WTC11 (cell line): ENCODE data around the gene NCBP3. TPM values are rescaled to one million over a fixed set of nuclear protein-coding genes. Genes with fewer than 3 reads are reported as not detected.

Experiments used
- ATAC-seq: fragments of 200-7000 bp; cut with Tn5 transposase; 2 replicates; pipeline ENCODE4 v1.10.0; 2021; ENCODE audit warnings: mild to moderate bottlenecking, moderate library complexity
- CTCF ChIA-PET: fragments of 300-600 bp; sonication (Branson Sonifier 250); formaldehyde crosslinking; loops from one replicate; lab custom pipeline; 2021; ENCODE audit warnings: antibody characterized with exemption; lab: Charles Lee
- POLR2A ChIA-PET: fragments of 350-600 bp; sonication (Branson Sonifier 250); formaldehyde crosslinking; loops from one replicate; lab custom pipeline; 2021; ENCODE audit warnings: antibody characterized with exemption; lab: Charles Lee
- DNase-seq: peaks from one replicate; pipeline ENCODE4 v3.0.0; 2021; ENCODE audit warnings: low spot score
- H3K27ac Mint-ChIP-seq: 2 replicates; pipeline ENCODE4 v1.8.0; 2021; ENCODE audit warnings: mixed read lengths
- H3K27me3 Mint-ChIP-seq: 2 replicates; pipeline ENCODE4 v1.8.0; 2021; ENCODE audit warnings: low read depth, mild to moderate bottlenecking, moderate library complexity, mixed read lengths
- H3K36me3 Mint-ChIP-seq: 2 replicates; pipeline ENCODE4 v1.8.0; 2021; ENCODE audit warnings: mixed read lengths
- H3K4me1 Mint-ChIP-seq: 2 replicates; pipeline ENCODE4 v1.8.0; 2022; ENCODE audit warnings: mixed read lengths
- H3K4me3 Mint-ChIP-seq: 2 replicates; pipeline ENCODE4 v1.8.0; 2021; ENCODE audit warnings: mild to moderate bottlenecking, moderate library complexity, mixed read lengths
- H3K9me3 Mint-ChIP-seq: 2 replicates; pipeline ENCODE4 v1.8.0; 2021; ENCODE audit warnings: mixed read lengths
- CREM ChIP-seq: sonication (generic); formaldehyde crosslinking; IDR thresholded peaks from 2 replicates; pipeline ENCODE4 v1.8.1; 2022; ENCODE audit warnings: mild to moderate bottlenecking, missing genetic modification reagents, moderate library complexity
- SOX15 ChIP-seq: fragments of 250-450 bp; sonication (Bioruptor Pico); IDR thresholded peaks from 2 replicates; pipeline ENCODE4 v1.9.0; 2021; ENCODE audit warnings: mild to moderate bottlenecking
- TEAD4 ChIP-seq: sonication (generic); formaldehyde crosslinking; IDR thresholded peaks from 2 replicates; pipeline ENCODE4 v1.8.0; 2022; ENCODE audit warnings: mild to moderate bottlenecking, missing genetic modification reagents
- ZNF121 ChIP-seq: sonication (generic); formaldehyde crosslinking; IDR thresholded peaks from 2 replicates; pipeline ENCODE4 v1.8.0; 2023; ENCODE audit warnings: missing genetic modification reagents
- ZNF138 ChIP-seq: sonication (generic); formaldehyde crosslinking; conservative IDR thresholded peaks from 2 replicates; pipeline ENCODE4 v1.8.1; 2022; ENCODE audit warnings: mild to moderate bottlenecking, moderate library complexity, missing genetic modification reagents
- ZNF396 ChIP-seq: fragments of 250-450 bp; sonication (Bioruptor Pico); IDR thresholded peaks from 2 replicates; pipeline ENCODE4 v1.8.0; 2021; ENCODE audit warnings: mild to moderate bottlenecking, moderate library complexity, borderline replicate concordance
- total RNA-seq: library from RNA; stranded (reverse); gene quantifications from 3 replicates; pipeline ENCODE4 v1.2.3, GENCODE V29; 2021
- TF ChIP-seq, protein P1 (sequence below): fragments of 250-450 bp; sonication (Bioruptor Pico); IDR thresholded peaks from 2 replicates; pipeline ENCODE4 v1.9.0; 2021; ENCODE audit warnings: mild to moderate bottlenecking
- TF ChIP-seq, protein P2 (sequence below): fragments of 250-450 bp; sonication (Bioruptor Pico); IDR thresholded peaks from 2 replicates; pipeline ENCODE4 v1.9.0; 2021; ENCODE audit warnings: mild to moderate bottlenecking
- TF ChIP-seq, protein P3 (sequence below): fragments of 250-450 bp; sonication (Bioruptor Pico); conservative IDR thresholded peaks from 2 replicates; pipeline ENCODE4 v1.9.0; 2021; ENCODE audit warnings: mild to moderate bottlenecking
- TF ChIP-seq, protein P4 (sequence below): sonication (generic); formaldehyde crosslinking; IDR thresholded peaks from 2 replicates; pipeline ENCODE4 v1.8.1; 2022; ENCODE audit warnings: mild to moderate bottlenecking, missing genetic modification reagents, moderate library complexity, borderline replicate concordance
- TF ChIP-seq, protein P5 (sequence below): sonication (generic); formaldehyde crosslinking; IDR thresholded peaks from 2 replicates; pipeline ENCODE4 v1.8.1; 2022; ENCODE audit warnings: missing genetic modification reagents, borderline replicate concordance
- TF ChIP-seq, protein P6 (sequence below): sonication (generic); formaldehyde crosslinking; IDR thresholded peaks from 2 replicates; pipeline ENCODE4 v1.8.1; 2023; ENCODE audit warnings: mild to moderate bottlenecking, missing genetic modification reagents, borderline replicate concordance

NCBP3 gene
- total RNA-seq, 1 experiment from 2014 or later: 48.7 TPM

DNA sequence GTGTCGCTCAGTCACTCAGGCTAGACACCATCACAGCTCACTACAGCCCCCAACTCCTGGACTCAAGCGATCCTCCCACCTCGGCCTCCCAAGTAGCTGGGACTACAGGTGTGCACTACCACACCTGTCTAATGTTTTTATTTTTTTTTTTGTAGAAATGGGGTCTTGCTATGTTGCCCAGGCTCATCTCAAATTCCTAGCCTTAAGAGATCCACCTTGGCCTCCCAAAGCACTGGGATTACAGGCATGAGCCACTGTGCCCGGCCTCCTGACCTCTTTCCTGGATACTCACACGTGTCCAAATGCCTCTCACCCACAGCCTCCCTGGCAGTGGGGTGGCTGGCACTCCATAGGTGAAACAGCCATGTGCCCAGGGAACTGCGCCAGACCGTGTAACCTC is 29.3 kb upstream of the NCBP3 start:
- ChIA-PET CTCF (no interaction called here), POLR2A (no interaction called here)
- H3K4me1 Mint-ChIP-seq: no peaks in the 10 kb centered on the region
- DNase-seq (no peak), ATAC-seq (no peak)
- TF ChIP-seq, protein P1, sequence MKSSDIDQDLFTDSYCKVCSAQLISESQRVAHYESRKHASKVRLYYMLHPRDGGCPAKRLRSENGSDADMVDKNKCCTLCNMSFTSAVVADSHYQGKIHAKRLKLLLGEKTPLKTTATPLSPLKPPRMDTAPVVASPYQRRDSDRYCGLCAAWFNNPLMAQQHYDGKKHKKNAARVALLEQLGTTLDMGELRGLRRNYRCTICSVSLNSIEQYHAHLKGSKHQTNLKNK (CRISPR knock-in tag): no peak
- TF ChIP-seq ZNF121 (CRISPR knock-in tag) (0 out of 2 replicates have a peak, but pooled peaks have one; percentile 41), SOX15 (no peak), ZNF396 (no peak)
- TF ChIP-seq, protein P2, sequence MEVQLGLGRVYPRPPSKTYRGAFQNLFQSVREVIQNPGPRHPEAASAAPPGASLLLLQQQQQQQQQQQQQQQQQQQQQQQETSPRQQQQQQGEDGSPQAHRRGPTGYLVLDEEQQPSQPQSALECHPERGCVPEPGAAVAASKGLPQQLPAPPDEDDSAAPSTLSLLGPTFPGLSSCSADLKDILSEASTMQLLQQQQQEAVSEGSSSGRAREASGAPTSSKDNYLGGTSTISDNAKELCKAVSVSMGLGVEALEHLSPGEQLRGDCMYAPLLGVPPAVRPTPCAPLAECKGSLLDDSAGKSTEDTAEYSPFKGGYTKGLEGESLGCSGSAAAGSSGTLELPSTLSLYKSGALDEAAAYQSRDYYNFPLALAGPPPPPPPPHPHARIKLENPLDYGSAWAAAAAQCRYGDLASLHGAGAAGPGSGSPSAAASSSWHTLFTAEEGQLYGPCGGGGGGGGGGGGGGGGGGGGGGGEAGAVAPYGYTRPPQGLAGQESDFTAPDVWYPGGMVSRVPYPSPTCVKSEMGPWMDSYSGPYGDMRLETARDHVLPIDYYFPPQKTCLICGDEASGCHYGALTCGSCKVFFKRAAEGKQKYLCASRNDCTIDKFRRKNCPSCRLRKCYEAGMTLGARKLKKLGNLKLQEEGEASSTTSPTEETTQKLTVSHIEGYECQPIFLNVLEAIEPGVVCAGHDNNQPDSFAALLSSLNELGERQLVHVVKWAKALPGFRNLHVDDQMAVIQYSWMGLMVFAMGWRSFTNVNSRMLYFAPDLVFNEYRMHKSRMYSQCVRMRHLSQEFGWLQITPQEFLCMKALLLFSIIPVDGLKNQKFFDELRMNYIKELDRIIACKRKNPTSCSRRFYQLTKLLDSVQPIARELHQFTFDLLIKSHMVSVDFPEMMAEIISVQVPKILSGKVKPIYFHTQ (CRISPR knock-in tag): no peak
- no peak overlapping the region for H3K4me3 Mint-ChIP-seq
- no peak overlapping the region for H3K27ac Mint-ChIP-seq
- H3K27me3 Mint-ChIP-seq: no peaks in the 10 kb centered on the region
- H3K9me3 Mint-ChIP-seq: no peaks in the 10 kb centered on the region
- H3K36me3 Mint-ChIP-seq: peaks cover 22% of the 10 kb centered on the region

DNA sequence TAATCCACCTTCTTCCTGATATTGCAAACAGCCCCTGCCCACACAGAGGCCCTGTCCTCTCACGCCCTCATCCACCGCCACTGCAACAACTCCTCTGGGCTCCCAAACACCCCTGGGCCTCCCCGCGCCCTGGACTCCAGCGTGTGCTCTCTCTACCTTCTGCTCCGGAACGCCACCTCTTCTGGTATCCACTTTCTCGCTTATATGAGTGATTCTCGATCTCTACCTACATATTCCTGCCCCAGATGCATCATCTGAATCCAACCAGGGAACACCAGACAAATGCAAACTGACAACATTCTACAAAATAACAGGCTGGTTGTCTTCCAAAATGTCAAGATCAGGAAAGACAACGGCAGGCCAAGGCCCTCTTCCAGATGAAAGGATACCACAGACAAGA is 27.8 kb upstream of the NCBP3 start:
- ChIA-PET CTCF (no interaction called here), POLR2A (no interaction called here)
- TF ChIP-seq, protein P3, sequence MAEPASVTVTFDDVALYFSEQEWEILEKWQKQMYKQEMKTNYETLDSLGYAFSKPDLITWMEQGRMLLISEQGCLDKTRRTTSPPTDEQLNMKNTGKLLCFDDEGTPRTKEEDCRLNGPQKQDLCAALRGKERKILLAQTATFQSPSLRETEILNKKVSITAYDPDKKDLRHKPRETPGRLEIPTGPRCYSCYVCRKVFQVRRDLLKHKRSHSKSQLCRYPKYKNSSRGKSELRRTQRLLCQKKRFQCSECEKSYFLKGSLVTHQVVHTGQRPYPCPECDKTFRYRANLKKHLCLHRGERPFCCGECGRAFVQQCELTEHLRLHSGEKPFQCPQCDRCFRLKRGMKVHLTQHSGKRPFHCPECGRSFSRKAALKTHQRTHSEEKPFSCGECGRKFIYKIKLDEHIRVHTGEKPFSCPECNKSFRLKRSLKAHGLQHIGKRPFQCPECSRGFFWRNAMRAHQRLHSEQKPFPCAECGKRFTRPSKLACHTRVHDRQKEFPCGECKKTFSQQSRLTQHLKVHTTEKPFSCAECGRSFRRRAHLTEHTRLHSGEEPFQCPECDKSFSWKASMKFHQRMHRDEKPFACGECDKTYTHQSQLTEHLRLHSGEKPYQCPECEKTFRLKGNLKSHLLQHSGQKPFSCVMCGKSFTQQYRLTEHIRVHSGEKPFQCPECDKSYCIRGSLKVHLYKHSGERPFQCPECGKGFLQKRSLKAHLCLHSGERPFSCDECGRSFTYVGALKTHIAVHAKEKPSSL (CRISPR knock-in tag): no peak
- TF ChIP-seq, protein P4, sequence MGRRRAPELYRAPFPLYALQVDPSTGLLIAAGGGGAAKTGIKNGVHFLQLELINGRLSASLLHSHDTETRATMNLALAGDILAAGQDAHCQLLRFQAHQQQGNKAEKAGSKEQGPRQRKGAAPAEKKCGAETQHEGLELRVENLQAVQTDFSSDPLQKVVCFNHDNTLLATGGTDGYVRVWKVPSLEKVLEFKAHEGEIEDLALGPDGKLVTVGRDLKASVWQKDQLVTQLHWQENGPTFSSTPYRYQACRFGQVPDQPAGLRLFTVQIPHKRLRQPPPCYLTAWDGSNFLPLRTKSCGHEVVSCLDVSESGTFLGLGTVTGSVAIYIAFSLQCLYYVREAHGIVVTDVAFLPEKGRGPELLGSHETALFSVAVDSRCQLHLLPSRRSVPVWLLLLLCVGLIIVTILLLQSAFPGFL (CRISPR knock-in tag): no peak
- Mint-ChIP-seq H3K4me3 (no peak overlapping the region), H3K27ac (no peak overlapping the region), H3K27me3 (no peaks in the 10 kb centered on the region), H3K36me3 (peaks cover 22% of the 10 kb centered on the region), H3K9me3 (no peaks in the 10 kb centered on the region), H3K4me1 (no peaks in the 10 kb centered on the region)
- ATAC-seq (no peak), DNase-seq (no peak)

DNA sequence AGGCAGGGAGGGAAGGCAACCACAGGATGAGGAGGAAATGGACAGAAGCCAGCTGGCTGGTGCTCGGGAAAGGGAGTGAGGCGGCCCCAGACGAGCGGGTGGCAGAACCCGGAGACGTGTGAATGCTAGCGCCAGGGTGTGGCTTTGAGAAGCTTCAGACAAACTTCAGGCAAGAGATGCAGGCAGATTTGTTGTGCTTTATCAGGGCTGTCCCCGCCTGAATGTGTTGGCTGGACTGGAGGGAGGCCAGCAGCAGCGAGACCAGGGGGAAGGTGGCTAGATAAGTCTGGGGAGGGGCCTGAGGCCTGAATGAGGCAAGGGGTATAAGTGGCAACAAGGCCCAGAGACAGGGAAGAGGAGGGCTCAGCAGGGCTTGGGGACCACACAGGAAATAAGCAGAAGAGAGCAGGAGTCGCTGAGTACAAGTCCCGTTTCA is 24.8 kb upstream of the NCBP3 start:
- H3K36me3 Mint-ChIP-seq: peaks cover 16% of the 10 kb centered on the region
- CTCF ChIA-PET: no interaction called here
- TF ChIP-seq CREM (CRISPR knock-in tag): no peak
- TF ChIP-seq, protein P5, sequence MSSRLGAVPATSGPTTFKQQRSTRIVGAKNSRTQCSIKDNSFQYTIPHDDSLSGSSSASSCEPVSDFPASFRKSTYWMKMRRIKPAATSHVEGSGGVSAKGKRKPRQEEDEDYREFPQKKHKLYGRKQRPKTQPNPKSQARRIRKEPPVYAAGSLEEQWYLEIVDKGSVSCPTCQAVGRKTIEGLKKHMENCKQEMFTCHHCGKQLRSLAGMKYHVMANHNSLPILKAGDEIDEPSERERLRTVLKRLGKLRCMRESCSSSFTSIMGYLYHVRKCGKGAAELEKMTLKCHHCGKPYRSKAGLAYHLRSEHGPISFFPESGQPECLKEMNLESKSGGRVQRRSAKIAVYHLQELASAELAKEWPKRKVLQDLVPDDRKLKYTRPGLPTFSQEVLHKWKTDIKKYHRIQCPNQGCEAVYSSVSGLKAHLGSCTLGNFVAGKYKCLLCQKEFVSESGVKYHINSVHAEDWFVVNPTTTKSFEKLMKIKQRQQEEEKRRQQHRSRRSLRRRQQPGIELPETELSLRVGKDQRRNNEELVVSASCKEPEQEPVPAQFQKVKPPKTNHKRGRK (CRISPR knock-in tag): no peak
- no peaks in the 10 kb centered on the region for H3K9me3 Mint-ChIP-seq
- no peak for ATAC-seq
- H3K4me3 Mint-ChIP-seq: no peak overlapping the region
- POLR2A ChIA-PET: no interaction called here
- H3K27ac Mint-ChIP-seq: peak overlapping the region; percentile 72; the same call in 1 of the 2 replicates
- H3K27me3 Mint-ChIP-seq: no peaks in the 10 kb centered on the region
- DNase-seq: no peak
- no peaks in the 10 kb centered on the region for H3K4me1 Mint-ChIP-seq

DNA sequence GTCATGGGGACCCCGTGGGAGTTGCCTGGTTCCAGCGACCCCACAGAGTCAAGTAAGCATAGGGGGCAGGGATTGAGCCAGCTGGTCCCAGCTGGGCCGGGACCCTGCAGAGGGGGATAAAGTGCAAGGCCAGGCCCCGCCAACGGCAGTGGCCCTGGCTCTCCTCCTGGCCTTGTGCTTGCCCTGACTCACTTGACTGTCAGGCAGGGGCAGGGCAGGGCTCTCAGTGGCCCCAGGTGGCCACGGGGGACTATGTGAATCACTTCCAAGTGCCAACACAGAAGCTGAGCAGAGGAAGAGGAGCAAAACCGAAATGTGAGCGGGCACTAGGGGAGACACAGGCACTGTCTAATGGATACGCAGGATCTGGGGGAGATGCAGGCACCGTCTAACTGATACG is 21.6 kb upstream of the NCBP3 start:
- Mint-ChIP-seq H3K4me3 (no peak overlapping the region), H3K27ac (peak overlapping the region; percentile 39; the same call in 1 of the 2 replicates), H3K36me3 (peaks cover 4% of the 10 kb centered on the region; the same call in 1 of the 2 replicates), H3K9me3 (no peaks in the 10 kb centered on the region), H3K27me3 (no peaks in the 10 kb centered on the region), H3K4me1 (no peaks in the 10 kb centered on the region)
- CTCF ChIA-PET: interaction anchor here (1.4 kb wide), 1 partner anchor 21 kb away, joined by 6 read pairs; the partner anchor contains the start of gene NCBP3
- DNase-seq: no peak
- ATAC-seq: no peak
- TF ChIP-seq, protein P6, sequence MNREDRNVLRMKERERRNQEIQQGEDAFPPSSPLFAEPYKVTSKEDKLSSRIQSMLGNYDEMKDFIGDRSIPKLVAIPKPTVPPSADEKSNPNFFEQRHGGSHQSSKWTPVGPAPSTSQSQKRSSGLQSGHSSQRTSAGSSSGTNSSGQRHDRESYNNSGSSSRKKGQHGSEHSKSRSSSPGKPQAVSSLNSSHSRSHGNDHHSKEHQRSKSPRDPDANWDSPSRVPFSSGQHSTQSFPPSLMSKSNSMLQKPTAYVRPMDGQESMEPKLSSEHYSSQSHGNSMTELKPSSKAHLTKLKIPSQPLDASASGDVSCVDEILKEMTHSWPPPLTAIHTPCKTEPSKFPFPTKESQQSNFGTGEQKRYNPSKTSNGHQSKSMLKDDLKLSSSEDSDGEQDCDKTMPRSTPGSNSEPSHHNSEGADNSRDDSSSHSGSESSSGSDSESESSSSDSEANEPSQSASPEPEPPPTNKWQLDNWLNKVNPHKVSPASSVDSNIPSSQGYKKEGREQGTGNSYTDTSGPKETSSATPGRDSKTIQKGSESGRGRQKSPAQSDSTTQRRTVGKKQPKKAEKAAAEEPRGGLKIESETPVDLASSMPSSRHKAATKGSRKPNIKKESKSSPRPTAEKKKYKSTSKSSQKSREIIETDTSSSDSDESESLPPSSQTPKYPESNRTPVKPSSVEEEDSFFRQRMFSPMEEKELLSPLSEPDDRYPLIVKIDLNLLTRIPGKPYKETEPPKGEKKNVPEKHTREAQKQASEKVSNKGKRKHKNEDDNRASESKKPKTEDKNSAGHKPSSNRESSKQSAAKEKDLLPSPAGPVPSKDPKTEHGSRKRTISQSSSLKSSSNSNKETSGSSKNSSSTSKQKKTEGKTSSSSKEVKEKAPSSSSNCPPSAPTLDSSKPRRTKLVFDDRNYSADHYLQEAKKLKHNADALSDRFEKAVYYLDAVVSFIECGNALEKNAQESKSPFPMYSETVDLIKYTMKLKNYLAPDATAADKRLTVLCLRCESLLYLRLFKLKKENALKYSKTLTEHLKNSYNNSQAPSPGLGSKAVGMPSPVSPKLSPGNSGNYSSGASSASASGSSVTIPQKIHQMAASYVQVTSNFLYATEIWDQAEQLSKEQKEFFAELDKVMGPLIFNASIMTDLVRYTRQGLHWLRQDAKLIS (CRISPR knock-in tag): no peak
- TF ChIP-seq TEAD4 (CRISPR knock-in tag) (no peak), ZNF138 (no peak)
- POLR2A ChIA-PET: no interaction called here
